ENCODE measurements around the gene GMDS. TPM values are rescaled to one million over a fixed set of nuclear protein-coding genes. Genes with fewer than 3 reads are reported as not detected.

GMDS gene
- total and polyA plus RNA-seq, 2 donors (not counting 3 experiments of a cell fraction or from before 2014, with no cell fraction given) = 9.8 to 23.5 TPM

GRCh38 chr6:1627827-1628560 is 617.4 kb downstream of the GMDS start:
- no peak overlapping the region for H3K27ac ChIP-seq (ENCODE audit: insufficient read depth, low read depth, low read length)
- no peaks in the 10 kb centered on the region for H3K36me3 ChIP-seq (ENCODE audit: control insufficient read depth in 2 of 2, extremely low read depth in 1 of 2, insufficient read depth in 2 of 2, low read length in 2 of 2)
- no peak overlapping the region for H3K4me2 ChIP-seq (ENCODE audit: insufficient read depth, low read length)
- CTCF ChIA-PET = interaction anchor here (0.9 to 4.0 kb wide), 3 partner anchors 16 to 821 kb away, joined by 3 to 23 read pairs (median 10); no protein-coding TSS in a partner anchor
- intact Hi-C loops (cut with micrococcal nuclease) = loop anchor here (5.0 kb wide), 1 partner anchor 59 kb away; no protein-coding TSS in a partner anchor
- H3K79me2 ChIP-seq (ENCODE audit: control insufficient read depth, insufficient read depth, low read length) = no peaks in the 10 kb centered on the region
- dilution Hi-C loops (cut with MboI; ENCODE audit: extremely low pct_ligation_motif_present, low sequenced_read_pairs) = no loop called here
- H3K9ac ChIP-seq (replicated peaks; ENCODE audit: extremely low read depth, insufficient read depth, low read length) = no peak overlapping the region
- no peaks in the 10 kb centered on the region for H3K9me1 ChIP-seq (replicated peaks; ENCODE audit: control insufficient read depth, extremely low read depth, insufficient read depth, low read length)
- POLR2A ChIA-PET = no interaction called here
- no TSS peak for BruUV-seq (replicated peaks)
- H3K4me1 ChIP-seq (ENCODE audit: control insufficient read depth, extremely low read depth, insufficient read depth, low read length) = peaks cover 21% of the 10 kb centered on the region
- H3K9me3 ChIP-seq (replicated peaks; ENCODE audit: control insufficient read depth, insufficient read depth, low read length) = no peaks in the 10 kb centered on the region
- no peaks in the 10 kb centered on the region for H4K20me1 ChIP-seq (replicated peaks; ENCODE audit: control insufficient read depth, extremely low read depth, insufficient read depth, low read length)
- peak; percentile 22 for TF ChIP-seq EZH2 (IDR thresholded peaks at IDR 0.05; ENCODE audit: borderline replicate concordance, low read depth, low read length, severe bottlenecking)
- no peak for TF ChIP-seq FOS (IDR thresholded peaks at IDR 0.05; ENCODE audit: borderline replicate concordance, insufficient read depth, low read length)
- DNase-seq (ENCODE audit: low read depth, low spot score) (no peak), FAIRE-seq (no peak)
- no peak overlapping the region for H2AFZ ChIP-seq (ENCODE audit: low read depth, low read length)
- no peak overlapping the region for H3K4me3 ChIP-seq (replicated peaks in 1 of 3; ENCODE audit: insufficient read depth in 1 of 3, low read depth in 1 of 3, low read length in 3 of 3)
- H3K27me3 ChIP-seq (ENCODE audit: control insufficient read depth in 2 of 2, insufficient read depth in 2 of 2, low read length in 2 of 2) = peaks cover 5 to 15% of the 10 kb centered on the region in 2 experiments

GRCh38 chr6:1626481-1626880 is 618.9 kb downstream of the GMDS start:
- dilution Hi-C loops (cut with MboI; ENCODE audit: extremely low pct_ligation_motif_present, low sequenced_read_pairs) = no loop called here

More at GRCh38 chr6:1626481-1626880, 618.9 kb downstream of the GMDS start:
- Histone ChIP-seq H2AFZ (ENCODE audit: low read depth, low read length) (no peak overlapping the region), H3K36me3 (ENCODE audit: control insufficient read depth in 2 of 2, extremely low read depth in 1 of 2, insufficient read depth in 2 of 2, low read length in 2 of 2) (no peaks in the 10 kb centered on the region), H3K27ac (ENCODE audit: insufficient read depth, low read depth, low read length) (no peak overlapping the region), H3K4me2 (ENCODE audit: insufficient read depth, low read length) (peak overlapping the region; percentile 90), H3K9ac (replicated peaks; ENCODE audit: extremely low read depth, insufficient read depth, low read length) (no peak overlapping the region), H3K27me3 (ENCODE audit: control insufficient read depth in 2 of 2, insufficient read depth in 2 of 2, low read length in 2 of 2) (peaks cover 5 to 15% of the 10 kb centered on the region in 2 experiments), H3K4me3 (replicated peaks in 1 of 3; ENCODE audit: insufficient read depth in 1 of 3, low read depth in 1 of 3, low read length in 3 of 3) (no peak overlapping the region), H3K9me3 (replicated peaks; ENCODE audit: control insufficient read depth, insufficient read depth, low read length) (no peaks in the 10 kb centered on the region), H3K79me2 (ENCODE audit: control insufficient read depth, insufficient read depth, low read length) (no peaks in the 10 kb centered on the region), H3K9me1 (replicated peaks; ENCODE audit: control insufficient read depth, extremely low read depth, insufficient read depth, low read length) (no peaks in the 10 kb centered on the region), H3K4me1 (ENCODE audit: control insufficient read depth, extremely low read depth, insufficient read depth, low read length) (peaks cover 21% of the 10 kb centered on the region), H4K20me1 (replicated peaks; ENCODE audit: control insufficient read depth, extremely low read depth, insufficient read depth, low read length) (no peaks in the 10 kb centered on the region)
- no peak for TF ChIP-seq POLR2A (IDR thresholded peaks at IDR 0.05; ENCODE audit: low read depth, low read length)
- no peak for TF ChIP-seq JUN (IDR thresholded peaks at IDR 0.05; ENCODE audit: borderline replicate concordance, insufficient read depth, insufficient read length, low read depth)
- no peak for TF ChIP-seq EZH2 (IDR thresholded peaks at IDR 0.05; ENCODE audit: borderline replicate concordance, low read depth, low read length, severe bottlenecking)
- TF ChIP-seq CTCF (IDR thresholded peaks at IDR 0.05; ENCODE audit: extremely low read depth in 1 of 2, insufficient read depth in 1 of 2, low read depth in 1 of 2, low read length in 2 of 2) = no peak
- TF ChIP-seq POLR2AphosphoS5 (IDR thresholded peaks at IDR 0.05; ENCODE audit: insufficient read depth, low read depth, low read length) = no peak
- no peak for TF ChIP-seq FOS (IDR thresholded peaks at IDR 0.05; ENCODE audit: borderline replicate concordance, insufficient read depth, low read length)
- no peak for TF ChIP-seq GATA2 (IDR thresholded peaks at IDR 0.05; ENCODE audit: insufficient read depth, insufficient read length, low read depth, low read length)
- no peak for TF ChIP-seq MAX (IDR thresholded peaks at IDR 0.05; ENCODE audit: insufficient read depth, insufficient read length)
- TF ChIP-seq MYC (IDR thresholded peaks at IDR 0.05; ENCODE audit: low read depth, low read length) = no peak
- BruUV-seq (replicated peaks) = no TSS peak
- POLR2A ChIA-PET = no interaction called here
- CTCF ChIA-PET = interaction anchor here (0.8 to 4.0 kb wide), 5 partner anchors 12 to 727 kb away, joined by 3 to 23 read pairs (median 10); no protein-coding TSS in a partner anchor
- FAIRE-seq (peak; percentile 31), DNase-seq (ENCODE audit: low read depth, low spot score) (peak; percentile 45)
- intact Hi-C loops (cut with micrococcal nuclease) = loop anchor here (1.0 to 5.0 kb wide), 2 partner anchors 9 to 61 kb away; no protein-coding TSS in a partner anchor

Measured in endothelial cell of umbilical vein (primary cell).